GM15510 (cell line): Measurements from ENCODE around the gene PRKAR2A.

Source experiments
- POLR2A ChIP-seq: IDR thresholded peaks from 3 replicates; pipeline ENCODE4 v1.6.1; 2011; ENCODE audit warnings: borderline replicate concordance; ENCODE audit not compliant: insufficient read length; ENCODE audit errors: extremely low read depth

The PRKAR2A gene

DNA sequence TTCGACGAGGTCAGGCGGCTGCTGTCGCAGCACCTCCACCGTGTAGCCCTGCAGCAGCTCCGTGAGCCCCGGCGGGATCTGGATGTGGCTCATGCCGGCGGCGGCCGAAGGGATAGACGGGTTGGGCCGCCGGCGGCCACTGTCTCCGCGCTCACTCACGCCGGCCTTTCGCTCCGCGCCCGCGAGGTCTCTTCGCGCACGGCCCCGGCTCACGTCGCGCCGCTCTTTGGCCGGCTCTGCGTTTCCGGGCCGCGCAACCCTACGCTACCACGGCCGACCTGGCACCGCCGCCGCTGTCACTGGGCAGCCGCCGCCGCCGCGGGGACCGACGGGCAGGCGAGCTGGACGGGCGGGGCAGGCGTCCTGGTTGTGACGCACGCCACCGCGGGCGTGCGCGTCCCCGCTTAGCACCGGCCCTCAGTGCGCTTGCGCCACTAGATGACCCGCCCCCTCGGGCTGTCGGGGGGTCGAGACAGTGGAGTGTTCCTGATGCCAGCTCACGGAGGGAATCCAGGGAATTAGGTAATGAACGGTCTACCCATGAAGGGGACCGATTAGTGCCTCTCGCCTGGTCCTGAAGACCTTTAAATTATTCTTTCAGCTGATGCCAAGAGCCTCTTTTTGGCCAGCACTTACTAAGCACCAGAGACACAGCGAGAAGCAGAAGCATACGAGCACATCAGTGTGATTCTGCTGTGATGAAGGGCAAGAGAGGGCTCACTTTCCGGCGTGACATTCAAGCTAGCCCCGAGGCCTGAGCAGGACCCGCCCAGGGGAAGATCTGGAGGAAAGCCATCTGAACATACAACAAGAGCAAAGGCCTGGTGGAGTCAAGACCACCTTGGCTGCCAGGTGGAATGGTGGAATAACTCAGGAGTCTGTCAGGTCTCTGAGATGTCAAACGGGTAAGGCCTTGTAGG, at the start of gene PRKAR2A:
PRKAR2A (minus strand) TSS at position 371 of the 920 bp plus-strand sequence; CDS start at position 93, 278 bp downstream.
- TF ChIP-seq POLR2A: peak; percentile 88

DNA sequence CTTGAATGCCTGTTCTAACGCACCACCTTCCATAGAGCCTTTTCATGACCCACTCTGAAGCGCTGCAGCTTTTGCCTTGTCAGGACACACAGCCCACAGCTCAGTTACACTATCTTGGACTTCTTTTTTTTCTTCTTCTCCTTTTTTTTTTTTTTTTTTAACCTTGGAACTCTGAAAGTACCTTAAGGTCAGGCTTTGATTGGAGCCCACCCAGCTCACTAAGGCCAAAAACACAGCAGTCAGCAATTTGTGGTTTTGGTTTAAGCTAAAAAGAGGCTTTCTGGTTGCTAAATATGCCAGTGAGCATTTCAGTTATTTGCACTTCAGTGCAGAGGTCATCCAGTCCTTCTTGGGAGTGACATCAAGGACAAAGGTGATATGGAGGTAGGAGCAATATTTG, 49.3 kb upstream of the PRKAR2A start:
- TF ChIP-seq POLR2A: no peak

DNA sequence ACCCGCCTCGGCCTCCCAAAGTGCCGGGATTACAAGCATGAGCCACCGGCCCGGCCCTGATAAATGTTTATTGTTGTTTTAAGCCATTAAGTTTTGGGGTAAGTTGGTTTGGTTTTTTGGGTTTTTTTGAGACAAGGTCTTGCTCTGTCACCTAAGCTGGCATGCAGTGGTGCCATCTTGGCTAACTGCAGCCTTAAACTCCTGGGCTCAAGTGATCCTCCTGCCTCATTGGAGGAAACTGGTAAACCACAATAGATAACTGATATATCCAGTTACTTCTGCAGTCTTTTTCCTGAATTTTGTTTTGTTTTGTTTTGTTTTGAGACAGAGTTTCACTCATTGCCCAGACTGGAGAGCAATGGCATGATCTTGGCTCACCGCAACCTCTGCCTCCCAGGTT, 46.8 kb upstream of the PRKAR2A start:
- no peak for TF ChIP-seq POLR2A

DNA sequence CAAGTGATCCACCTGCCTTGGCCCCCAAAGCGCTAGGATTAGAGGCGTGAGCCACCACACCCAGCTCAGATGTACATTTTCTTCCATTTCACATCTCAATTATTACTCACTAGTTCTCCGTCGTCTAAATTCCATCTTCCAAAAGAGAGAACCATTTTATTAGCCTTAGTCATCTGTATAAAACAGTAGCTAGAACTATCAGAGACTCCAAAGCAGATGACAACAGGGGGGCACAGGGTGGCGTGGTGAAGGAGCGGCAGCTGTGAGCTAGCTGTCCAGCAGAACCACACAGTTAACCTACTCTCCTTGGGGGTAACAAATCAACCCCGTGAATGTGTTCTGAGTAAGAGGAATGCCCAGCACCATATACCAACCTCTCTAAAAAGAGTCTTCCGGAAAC, 43.9 kb upstream of the PRKAR2A start:
- TF ChIP-seq POLR2A: no peak

DNA sequence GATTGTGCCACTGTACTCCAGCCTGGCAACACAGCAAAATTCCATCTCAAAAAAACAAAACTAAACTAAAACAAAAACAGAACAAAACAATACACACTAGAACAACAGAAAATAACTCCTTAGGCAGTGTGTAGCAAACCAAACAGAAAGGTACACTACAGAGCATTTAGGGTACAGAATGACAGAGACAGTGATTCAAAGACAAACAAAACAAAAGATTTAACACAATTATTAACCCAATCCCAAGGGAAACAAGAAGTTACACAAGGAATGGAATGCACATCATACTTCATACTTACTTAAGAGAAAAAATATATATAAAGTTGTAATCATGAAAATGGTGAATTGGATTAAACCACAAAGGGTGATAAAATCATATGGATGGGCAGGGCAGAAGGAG, 38.1 kb upstream of the PRKAR2A start:
- no peak for TF ChIP-seq POLR2A

DNA sequence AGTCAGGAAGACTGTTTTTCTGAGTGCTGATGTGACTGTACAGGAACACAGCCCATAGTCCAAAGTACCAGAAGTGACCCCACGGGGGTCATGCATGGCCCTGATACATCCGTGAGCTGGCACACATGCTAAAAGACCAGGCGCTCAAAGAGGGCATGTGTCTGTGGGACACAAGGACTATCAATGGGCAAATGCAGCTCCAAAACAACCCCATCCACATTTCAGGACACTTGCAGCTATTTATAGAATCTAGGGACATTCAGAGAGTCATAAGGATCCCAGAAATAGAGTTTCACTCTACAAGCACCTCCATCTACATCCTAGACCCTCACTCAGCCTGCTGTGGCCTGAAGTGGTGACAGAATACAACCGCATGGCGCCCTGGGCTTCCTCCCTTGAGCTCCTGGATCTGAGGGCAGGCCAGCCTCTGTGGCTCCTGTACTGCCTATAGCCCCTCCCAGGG, 34.0 kb upstream of the PRKAR2A start:
- TF ChIP-seq POLR2A: no peak

DNA sequence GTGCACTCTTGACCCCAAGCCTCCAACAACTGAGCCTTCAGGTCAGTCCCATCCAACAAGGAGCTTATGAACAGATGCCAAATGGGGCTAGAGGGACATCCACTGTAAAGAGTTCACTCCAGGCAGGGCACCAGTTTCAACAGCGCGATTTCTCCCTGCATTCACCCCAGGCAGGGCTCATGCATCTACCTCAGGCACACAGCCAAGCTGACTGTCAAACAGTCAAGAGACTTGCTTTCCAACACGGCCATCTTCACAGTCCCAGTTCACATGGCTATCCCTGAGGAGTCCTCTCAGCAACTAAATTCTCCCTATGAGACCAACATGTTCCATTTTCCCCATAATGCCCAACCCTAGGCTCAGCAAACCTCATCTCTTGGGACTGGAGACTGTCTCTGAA, 33.3 kb upstream of the PRKAR2A start:
- TF ChIP-seq POLR2A: no peak

DNA sequence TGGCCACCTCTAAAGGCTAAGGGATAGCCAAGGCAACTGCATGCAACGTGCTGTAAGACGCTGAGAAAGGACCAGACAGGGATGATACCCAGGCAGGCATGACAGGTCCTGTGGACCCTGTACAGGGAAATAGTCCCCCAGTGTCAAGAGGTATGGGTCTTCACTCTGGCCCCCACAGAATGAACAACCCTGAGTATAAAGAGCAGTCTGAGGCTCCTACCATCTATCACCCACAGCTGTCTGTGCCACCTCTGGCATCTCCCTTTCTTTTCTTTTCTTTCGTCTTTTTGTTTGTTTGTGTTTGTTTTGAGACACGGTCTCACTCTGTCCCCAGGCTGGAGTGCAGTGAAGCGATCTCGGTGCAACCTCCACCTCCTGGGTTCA, 32.3 kb upstream of the PRKAR2A start:
- no peak for TF ChIP-seq POLR2A

DNA sequence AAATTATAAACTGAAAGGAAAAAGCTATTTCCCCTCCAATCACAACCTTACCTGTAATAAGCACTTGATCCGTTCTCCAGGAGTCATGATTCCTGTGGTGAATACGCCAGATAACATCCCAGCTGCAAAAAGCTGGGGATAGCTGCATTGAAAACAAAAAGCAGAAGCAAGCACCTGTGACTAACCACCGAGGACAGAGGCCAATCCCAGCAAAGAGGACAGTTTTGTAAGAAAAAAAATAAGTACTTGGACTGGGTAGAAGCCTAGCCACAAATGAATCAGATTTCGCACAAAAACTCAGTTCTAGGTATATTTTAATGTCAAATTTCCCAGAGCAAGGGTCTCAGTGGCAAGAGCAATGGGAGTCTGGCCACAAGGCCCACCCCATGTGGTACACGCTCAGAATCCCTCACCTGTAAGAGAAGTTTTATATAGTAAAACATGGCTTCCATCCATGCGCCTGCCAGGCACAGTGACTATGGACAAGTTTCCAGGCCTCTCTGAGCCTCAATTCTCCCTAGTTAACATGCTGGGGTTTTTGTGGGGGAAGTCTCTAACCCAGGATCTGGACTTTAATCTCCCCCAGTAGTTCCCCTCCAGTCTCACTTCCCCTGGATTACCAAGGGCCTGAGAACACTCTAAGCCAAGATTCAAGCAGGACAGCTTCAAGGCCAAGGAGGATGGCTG, 31.8 kb upstream of the PRKAR2A start:
- TF ChIP-seq POLR2A: no peak

DNA sequence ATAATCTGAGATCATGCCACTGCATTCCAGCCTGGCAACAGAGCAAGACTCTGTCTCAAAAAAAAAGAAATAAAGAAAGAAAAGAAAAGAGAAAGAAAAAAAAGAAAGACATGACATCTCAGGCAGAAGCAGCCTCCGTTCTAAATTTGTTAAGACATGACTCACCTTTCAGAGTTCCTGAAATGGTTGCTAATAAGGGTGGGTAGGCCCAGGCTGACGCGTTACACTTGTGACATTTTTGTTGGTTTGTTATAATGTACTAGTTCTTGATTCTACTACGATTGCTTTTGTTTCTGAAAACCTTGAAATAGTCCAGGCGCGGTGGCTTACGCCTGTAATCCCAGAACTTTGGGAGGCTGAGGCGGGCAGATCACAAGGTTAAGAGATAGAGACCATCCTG, 30.0 kb upstream of the PRKAR2A start:
- no peak for TF ChIP-seq POLR2A

DNA sequence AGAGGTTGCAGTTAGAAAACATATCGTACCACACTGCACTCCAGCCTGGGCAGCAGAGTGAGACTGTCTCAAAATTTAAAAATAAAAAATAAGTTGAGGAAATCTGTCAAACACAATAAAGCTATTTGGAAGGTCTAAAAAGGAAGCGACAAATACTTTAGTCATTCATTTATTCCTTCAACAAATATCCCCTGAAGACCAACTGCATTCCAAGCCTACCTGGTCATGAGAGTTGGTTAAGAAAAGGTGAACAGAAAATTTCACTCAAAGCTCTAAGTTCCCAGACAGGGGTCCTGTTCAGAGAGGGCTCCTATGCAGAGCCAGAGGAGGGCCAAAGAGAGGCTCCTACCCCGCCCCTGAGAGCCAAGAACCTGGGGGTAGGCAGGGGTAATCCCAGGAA, 15.4 kb upstream of the PRKAR2A start:
- TF ChIP-seq POLR2A: no peak

DNA sequence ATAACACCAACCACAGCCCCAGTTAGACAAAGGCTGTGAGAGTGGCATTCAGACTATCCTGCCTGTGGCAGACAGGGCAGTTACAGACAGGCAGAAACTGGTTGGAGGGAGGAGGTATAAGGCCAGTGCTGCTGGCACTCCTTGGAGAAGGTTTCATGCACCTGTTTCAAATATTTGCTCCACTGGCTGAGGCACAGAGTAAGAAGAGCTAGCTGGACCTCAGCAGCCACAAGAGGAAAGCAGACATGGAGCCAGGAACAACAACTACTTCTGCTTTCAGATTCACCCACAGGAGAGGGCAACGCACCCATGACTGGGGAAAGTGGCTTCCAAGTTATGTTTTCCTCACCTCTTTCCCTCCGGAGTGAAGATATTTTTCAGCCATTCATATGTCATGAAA, 11.5 kb upstream of the PRKAR2A start:
- no peak for TF ChIP-seq POLR2A

DNA sequence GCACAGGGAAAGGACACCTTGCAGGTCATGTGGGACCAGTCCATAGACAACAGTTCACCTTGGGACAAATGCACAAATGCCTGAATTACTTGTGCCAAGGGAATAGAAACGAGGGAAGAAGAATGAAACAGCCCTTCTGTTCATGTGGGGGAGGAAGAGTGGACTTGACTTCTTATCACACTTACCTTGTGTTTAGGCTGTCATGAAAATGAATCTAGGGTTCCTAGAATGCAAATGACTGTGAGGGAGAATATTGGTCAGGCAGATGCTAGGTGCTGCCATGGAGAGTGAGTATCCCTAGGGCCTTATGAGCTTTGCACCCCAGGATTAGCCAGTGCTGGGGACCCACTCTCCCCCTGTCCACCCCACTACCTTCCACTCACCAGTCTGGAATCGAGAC, 11.0 kb upstream of the PRKAR2A start:
- TF ChIP-seq POLR2A: no peak

DNA sequence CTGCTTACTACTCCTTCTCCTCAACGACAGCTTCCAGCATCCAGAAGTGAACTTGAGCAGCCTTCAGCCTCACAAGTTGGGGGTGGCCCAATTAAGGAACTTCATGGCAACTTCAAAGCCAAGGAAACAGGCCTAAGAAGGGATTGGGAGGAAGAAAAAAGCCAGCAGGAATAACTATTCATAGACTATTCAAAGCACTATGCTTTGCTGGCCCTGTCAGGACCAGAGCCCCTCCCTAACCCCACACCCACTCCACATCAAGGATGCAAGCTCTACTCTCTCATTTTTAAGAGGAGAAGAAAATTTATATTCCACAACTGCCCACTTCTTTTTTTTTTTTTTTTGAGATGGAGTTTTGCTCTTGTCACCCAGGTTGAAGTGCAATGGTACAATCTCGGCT, 10.0 kb upstream of the PRKAR2A start:
- no peak for TF ChIP-seq POLR2A

DNA sequence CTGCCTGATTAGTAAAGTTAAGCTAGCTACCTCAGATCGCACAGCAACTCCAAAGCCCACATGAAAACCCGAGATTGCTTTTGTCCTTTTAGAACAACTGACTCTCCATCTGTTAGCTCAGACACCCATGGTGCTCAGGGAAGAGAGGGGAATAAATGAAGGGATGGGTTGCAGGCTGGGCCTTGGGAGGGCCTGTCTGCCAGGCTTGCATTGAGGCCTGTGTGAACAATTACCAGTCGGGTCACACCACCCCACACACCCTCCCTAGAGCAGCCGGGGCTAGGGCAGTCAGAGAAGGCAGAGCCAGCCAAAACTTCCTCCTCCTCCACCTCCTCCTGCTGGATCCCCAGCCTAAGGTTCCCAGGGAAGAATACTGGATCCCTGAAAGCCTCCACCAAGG, 8.8 kb upstream of the PRKAR2A start:
- TF ChIP-seq POLR2A: no peak

DNA sequence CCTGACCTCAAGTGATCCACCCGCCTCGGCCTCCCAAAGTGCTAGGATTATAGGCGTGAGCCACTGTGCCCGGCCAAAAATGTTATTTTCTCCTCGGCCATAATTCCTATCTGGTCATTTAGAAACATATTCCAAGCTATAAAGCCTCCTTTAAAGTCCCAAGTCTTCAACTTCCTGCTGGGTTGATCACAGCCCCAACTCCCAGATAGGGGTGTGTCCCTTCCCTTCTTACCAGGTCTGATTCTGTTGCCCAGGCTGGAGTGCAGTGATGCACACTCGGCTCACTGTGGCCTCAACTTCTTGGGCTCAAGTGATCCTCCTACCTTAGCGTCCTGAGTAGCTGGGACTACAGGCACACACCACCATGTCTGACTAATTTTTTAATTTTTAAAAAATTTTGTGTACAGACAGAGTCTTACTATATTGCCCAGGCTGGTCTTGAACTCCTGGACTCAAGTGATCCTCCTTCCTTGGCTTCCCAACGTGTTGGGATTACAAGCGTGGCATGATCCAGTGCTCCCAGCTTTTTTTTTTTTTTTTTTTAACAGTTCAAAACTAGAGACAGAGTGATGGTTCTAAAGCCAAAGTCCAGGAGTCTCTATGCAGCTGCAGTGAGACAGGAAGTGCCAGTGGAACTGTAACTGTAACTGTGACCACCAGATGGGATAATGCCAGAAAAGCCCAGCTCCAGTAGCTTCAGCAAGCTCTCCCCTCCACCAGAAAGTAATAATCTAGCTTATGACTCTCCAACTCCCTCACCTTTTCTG, 8.2 kb upstream of the PRKAR2A start:
- TF ChIP-seq POLR2A: no peak

DNA sequence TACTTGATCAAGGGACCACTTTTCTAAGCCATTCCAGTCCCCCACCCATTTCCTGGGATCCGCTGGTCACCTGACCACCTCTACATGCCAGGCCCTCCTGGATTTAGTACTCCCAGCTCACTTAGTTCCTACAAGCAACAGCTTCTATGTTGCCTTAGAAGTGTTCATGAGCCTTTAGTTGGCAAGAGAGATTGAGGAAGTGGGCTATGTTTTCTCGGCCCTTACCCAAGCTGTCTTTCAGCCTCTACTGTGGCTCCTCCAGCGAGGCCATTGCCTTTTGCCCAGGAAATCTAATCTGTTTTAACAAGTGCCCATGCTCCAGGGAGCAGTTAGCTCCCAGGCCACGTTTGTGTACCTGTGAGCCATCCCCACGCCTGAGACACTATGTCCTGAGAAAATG, 4.5 kb upstream of the PRKAR2A start:
- TF ChIP-seq POLR2A: no peak
